Tibial nerve (tissue), 4 donors: ENCODE results near the gene CTBP1.

Experiments
- EP300 ChIP-seq, 2 donors: sonication (generic); formaldehyde crosslinking; IDR thresholded peaks; one replicate each; pipeline ENCODE4 v1.6.1; 2017; ENCODE audit warnings: antibody characterized with exemption in 2 of 2, mild to moderate bottlenecking in 1 of 2
- POLR2A ChIP-seq, 2 donors: fragments of 450-650 bp; IDR thresholded peaks; one replicate each; pipeline ENCODE4 v1.6.1; 2017; ENCODE audit warnings: antibody characterized with exemption in 2 of 2, mild to moderate bottlenecking in 2 of 2, moderate library complexity in 2 of 2
- TF ChIP-seq, protein P1 (sequence below), 5 experiments: fragments of 200-600 bp in 3 of 5; fragments of 450-650 bp in 2 of 5; sonication (generic) in 3 of 5; IDR thresholded peaks; one replicate each; pipeline ENCODE4 v1.5.1; 2016 to 2019; ENCODE audit warnings: antibody characterized with exemption in 5 of 5, mild to moderate bottlenecking in 3 of 5, moderate library complexity in 2 of 5

DNA sequence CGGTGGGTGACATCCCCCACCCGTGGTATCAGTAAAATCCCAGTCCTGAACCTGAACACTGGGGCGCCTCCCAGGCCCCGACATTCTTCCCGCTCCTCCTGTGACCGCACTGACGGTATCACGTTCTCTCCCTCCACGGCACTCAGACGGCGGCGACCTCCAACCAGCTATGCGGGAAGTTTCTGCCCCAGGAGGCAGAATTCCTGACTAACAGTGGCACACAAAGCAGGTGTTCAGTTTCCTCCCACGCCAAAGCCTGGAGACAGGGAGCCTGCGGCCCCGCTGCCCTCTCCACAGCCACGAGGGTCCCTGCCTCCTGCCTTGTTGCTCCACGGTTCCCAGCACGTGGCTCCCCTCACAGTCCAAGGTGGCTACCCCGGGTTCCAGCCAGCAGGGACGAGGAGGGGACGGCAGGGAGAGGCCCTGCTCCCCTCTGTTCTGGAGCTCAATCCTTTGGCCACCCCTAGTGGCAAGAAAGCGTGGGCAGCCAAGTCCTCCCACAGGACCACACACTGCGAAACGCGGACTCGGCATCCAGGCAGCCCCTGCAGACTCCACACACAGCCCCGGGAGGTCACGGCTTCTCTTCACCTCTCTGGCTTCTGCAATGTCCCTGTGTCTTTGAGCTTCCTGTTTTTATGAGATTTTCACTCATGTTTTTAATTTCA, 15.2 kb downstream of the CTBP1 start:
- TF ChIP-seq, protein P1, sequence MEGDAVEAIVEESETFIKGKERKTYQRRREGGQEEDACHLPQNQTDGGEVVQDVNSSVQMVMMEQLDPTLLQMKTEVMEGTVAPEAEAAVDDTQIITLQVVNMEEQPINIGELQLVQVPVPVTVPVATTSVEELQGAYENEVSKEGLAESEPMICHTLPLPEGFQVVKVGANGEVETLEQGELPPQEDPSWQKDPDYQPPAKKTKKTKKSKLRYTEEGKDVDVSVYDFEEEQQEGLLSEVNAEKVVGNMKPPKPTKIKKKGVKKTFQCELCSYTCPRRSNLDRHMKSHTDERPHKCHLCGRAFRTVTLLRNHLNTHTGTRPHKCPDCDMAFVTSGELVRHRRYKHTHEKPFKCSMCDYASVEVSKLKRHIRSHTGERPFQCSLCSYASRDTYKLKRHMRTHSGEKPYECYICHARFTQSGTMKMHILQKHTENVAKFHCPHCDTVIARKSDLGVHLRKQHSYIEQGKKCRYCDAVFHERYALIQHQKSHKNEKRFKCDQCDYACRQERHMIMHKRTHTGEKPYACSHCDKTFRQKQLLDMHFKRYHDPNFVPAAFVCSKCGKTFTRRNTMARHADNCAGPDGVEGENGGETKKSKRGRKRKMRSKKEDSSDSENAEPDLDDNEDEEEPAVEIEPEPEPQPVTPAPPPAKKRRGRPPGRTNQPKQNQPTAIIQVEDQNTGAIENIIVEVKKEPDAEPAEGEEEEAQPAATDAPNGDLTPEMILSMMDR (IDR thresholded peaks at IDR 0.05), result peak; percentile 22 to 67 (median 48)
- TF ChIP-seq POLR2A (IDR thresholded peaks at IDR 0.05) (no peak), EP300 (IDR thresholded peaks at IDR 0.05) (no peak)
